ENCODE data around the gene ARHGAP23. TPM values are rescaled to one million over a fixed set of nuclear protein-coding genes. Genes with fewer than 3 reads are reported as not detected.

ARHGAP23 gene
- total and polyA plus RNA-seq, 10 of the 15 experiments (the other 5 are each of a cell fraction or from before 2014, with no cell fraction given) = 0.23 to 5.8 (median 2.1) TPM

- intact Hi-C loops (cut with micrococcal nuclease; ENCODE audit: unreplicated experiment) (no loop called here), in situ Hi-C loops (cut with MboI) (loop anchor here (5.0 kb wide), 1 partner anchor 232 kb away; no protein-coding TSS in a partner anchor)
- Histone ChIP-seq H3K9ac (ENCODE audit: control insufficient read depth, insufficient read depth, low read length) (no peak overlapping the region), H3K79me2 (ENCODE audit: control insufficient read depth, insufficient read depth, low read length) (no peaks in the 10 kb centered on the region), H3K27ac (ENCODE audit: control insufficient read depth, insufficient read depth) (no peak overlapping the region), H3K4me2 (ENCODE audit: control insufficient read depth, insufficient read depth) (no peak overlapping the region), H3K36me3 (ENCODE audit: control insufficient read depth in 2 of 2, insufficient read depth in 2 of 2, low read length in 1 of 2) (no peaks in the 10 kb centered on the region), H3K9me3 (replicated peaks; ENCODE audit: control insufficient read depth, insufficient read depth, low read length) (no peaks in the 10 kb centered on the region), H2AFZ (ENCODE audit: control insufficient read depth, low read depth, low read length) (no peak overlapping the region), H3K27me3 (replicated peaks in 1 of 2; ENCODE audit: control insufficient read depth in 2 of 2, insufficient read depth in 2 of 2, low read length in 1 of 2) (no peaks in the 10 kb centered on the region; a peak in 1 of 4 replicates), H3K4me3 (no peak overlapping the region), H3K4me1 (ENCODE audit: control insufficient read depth, insufficient read depth, low read length) (peaks cover 4% of the 10 kb centered on the region), H4K20me1 (ENCODE audit: control insufficient read depth, insufficient read depth) (no peaks in the 10 kb centered on the region)
- ChIA-PET SMC1A (ENCODE audit: uncharacterized antibody, unreplicated experiment) (interaction anchor here (0.9 kb wide), 1 partner anchor 17 kb away, joined by 3 read pairs; no protein-coding TSS in a partner anchor), RAD21 (ENCODE audit: unreplicated experiment) (no interaction called here), POLR2A (no interaction called here), CTCF (interaction anchor here (1.1 to 1.2 kb wide), 3 partner anchors 16 to 237 kb away, joined by 3 to 4 read pairs (median 3); no protein-coding TSS in a partner anchor)
- FAIRE-seq (no peak), ATAC-seq (no peak), DNase-seq (ENCODE audit: low read depth, low spot score) (no peak)
- 65% methylated on average over 3 of the region's 3 CpGs for WGBS (ENCODE audit: insufficient coverage, insufficient replicate concordance, low lambda C conversion rate, missing lambda C conversion rate)
- TF ChIP-seq NBN (IDR thresholded peaks at IDR 0.05) (no peak), REST (IDR thresholded peaks at IDR 0.05; ENCODE audit: low read depth, low read length) (no peak), E2F4 (IDR thresholded peaks at IDR 0.05; ENCODE audit: low read depth, low read length) (no peak), USF2 (IDR thresholded peaks at IDR 0.05; ENCODE audit: borderline replicate concordance, low read depth, low read length) (no peak), TCF3 (IDR thresholded peaks at IDR 0.05; ENCODE audit: borderline replicate concordance, insufficient read depth, low read depth, low read length) (no peak), ZBED1 (IDR thresholded peaks at IDR 0.05; ENCODE audit: borderline replicate concordance) (no peak), BMI1 (IDR thresholded peaks at IDR 0.05; ENCODE audit: borderline replicate concordance) (no peak), SMC3 (IDR thresholded peaks at IDR 0.05; ENCODE audit: borderline replicate concordance, low read length) (no peak), LARP7 (IDR thresholded peaks at IDR 0.05) (no peak), ZNF622 (IDR thresholded peaks at IDR 0.05) (no peak)
- TF ChIP-seq, protein P1, sequence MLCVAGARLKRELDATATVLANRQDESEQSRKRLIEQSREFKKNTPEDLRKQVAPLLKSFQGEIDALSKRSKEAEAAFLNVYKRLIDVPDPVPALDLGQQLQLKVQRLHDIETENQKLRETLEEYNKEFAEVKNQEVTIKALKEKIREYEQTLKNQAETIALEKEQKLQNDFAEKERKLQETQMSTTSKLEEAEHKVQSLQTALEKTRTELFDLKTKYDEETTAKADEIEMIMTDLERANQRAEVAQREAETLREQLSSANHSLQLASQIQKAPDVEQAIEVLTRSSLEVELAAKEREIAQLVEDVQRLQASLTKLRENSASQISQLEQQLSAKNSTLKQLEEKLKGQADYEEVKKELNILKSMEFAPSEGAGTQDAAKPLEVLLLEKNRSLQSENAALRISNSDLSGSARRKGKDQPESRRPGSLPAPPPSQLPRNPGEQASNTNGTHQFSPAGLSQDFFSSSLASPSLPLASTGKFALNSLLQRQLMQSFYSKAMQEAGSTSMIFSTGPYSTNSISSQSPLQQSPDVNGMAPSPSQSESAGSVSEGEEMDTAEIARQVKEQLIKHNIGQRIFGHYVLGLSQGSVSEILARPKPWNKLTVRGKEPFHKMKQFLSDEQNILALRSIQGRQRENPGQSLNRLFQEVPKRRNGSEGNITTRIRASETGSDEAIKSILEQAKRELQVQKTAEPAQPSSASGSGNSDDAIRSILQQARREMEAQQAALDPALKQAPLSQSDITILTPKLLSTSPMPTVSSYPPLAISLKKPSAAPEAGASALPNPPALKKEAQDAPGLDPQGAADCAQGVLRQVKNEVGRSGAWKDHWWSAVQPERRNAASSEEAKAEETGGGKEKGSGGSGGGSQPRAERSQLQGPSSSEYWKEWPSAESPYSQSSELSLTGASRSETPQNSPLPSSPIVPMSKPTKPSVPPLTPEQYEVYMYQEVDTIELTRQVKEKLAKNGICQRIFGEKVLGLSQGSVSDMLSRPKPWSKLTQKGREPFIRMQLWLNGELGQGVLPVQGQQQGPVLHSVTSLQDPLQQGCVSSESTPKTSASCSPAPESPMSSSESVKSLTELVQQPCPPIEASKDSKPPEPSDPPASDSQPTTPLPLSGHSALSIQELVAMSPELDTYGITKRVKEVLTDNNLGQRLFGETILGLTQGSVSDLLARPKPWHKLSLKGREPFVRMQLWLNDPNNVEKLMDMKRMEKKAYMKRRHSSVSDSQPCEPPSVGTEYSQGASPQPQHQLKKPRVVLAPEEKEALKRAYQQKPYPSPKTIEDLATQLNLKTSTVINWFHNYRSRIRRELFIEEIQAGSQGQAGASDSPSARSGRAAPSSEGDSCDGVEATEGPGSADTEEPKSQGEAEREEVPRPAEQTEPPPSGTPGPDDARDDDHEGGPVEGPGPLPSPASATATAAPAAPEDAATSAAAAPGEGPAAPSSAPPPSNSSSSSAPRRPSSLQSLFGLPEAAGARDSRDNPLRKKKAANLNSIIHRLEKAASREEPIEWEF (IDR thresholded peaks at IDR 0.05; ENCODE audit: insufficient replicate concordance, low read depth, low read length) = no peak
- BruUV-seq (replicated peaks) = no TSS peak
These were observed 2.1 kb downstream of the ARHGAP23 start for GRCh38 chr17:38430316-38430715.
